Common myeloid progenitor, CD34-positive (primary cell): ENCODE data around the gene EGFL8.

Experiments
- CTCF ChIA-PET: fragments of 350-600 bp; sonication (Branson Sonifier 250); formaldehyde crosslinking; loops from one replicate; lab custom pipeline; 2021; ENCODE audit warnings: antibody characterized with exemption; lab: Charles Lee
- POLR2A ChIA-PET: fragments of 350-600 bp; sonication (Branson Sonifier 250); formaldehyde crosslinking; loops from one replicate; lab custom pipeline; 2021; ENCODE audit warnings: antibody characterized with exemption; lab: Charles Lee
- DNase-seq, 3 donors: peaks; one replicate each; pipeline versions ENCODE4 v3.0.0 to v3.0.0-alpha.2; 2013
- H3K27ac ChIP-seq, 2 experiments: 1 replicate in 1 of 2; 2 replicates in 1 of 2; pipeline ENCODE4 v1.7.0; 2013; ENCODE audit warnings: inconsistent platforms in 2 of 2, low read length in 2 of 2, mild to moderate bottlenecking in 2 of 2, low read depth in 1 of 2, moderate library complexity in 1 of 2; ENCODE audit not compliant: severe bottlenecking in 2 of 2, insufficient read depth in 1 of 2, poor library complexity in 1 of 2
- H3K27me3 ChIP-seq, 5 experiments: replicated peaks in 2 of 5; 1 replicate in 3 of 5; 2 replicates in 2 of 5; pipeline versions ENCODE4 v1.6.1 to v1.7.0; 2013; ENCODE audit warnings: low read length in 4 of 5, mild to moderate bottlenecking in 2 of 5, moderate library complexity in 2 of 5, inconsistent platforms in 1 of 5; ENCODE audit not compliant: insufficient read depth in 5 of 5, control insufficient read depth in 4 of 5
- H3K36me3 ChIP-seq, 4 experiments: 1 replicate in 2 of 4; 2 replicates in 2 of 4; pipeline versions ENCODE4 v1.6.1 to v1.7.0; 2013; ENCODE audit warnings: low read length in 3 of 4, control low read depth in 1 of 4, mild to moderate bottlenecking in 1 of 4; ENCODE audit not compliant: control insufficient read depth in 4 of 4, insufficient read depth in 4 of 4
- H3K4me1 ChIP-seq, 4 experiments: 1 replicate in 3 of 4; 2 replicates in 1 of 4; pipeline versions ENCODE4 v1.6.1 to v1.7.1; 2013; ENCODE audit warnings: low read length in 3 of 4, mild to moderate bottlenecking in 3 of 4, control low read depth in 1 of 4, inconsistent platforms in 1 of 4, moderate library complexity in 1 of 4; ENCODE audit not compliant: control insufficient read depth in 4 of 4, insufficient read depth in 4 of 4; ENCODE audit errors: control extremely low read depth in 1 of 4
- H3K4me3 ChIP-seq, 7 experiments: 1 replicate in 4 of 7; 2 replicates in 3 of 7; pipeline versions ENCODE4 v1.5.1 to v1.7.0; 2013; ENCODE audit warnings: mild to moderate bottlenecking in 7 of 7, low read length in 6 of 7, moderate library complexity in 6 of 7, inconsistent platforms in 2 of 7, low read depth in 2 of 7, control low read depth in 1 of 7; ENCODE audit not compliant: insufficient read depth in 4 of 7, control insufficient read depth in 1 of 7; ENCODE audit errors: extremely low read depth in 1 of 7
- H3K9me3 ChIP-seq, 5 experiments: 1 replicate in 4 of 5; 2 replicates in 1 of 5; pipeline versions ENCODE4 v1.6.1 to v1.7.1; 2013; ENCODE audit warnings: low read length in 4 of 5, mild to moderate bottlenecking in 2 of 5, inconsistent platforms in 1 of 5, low read depth in 1 of 5, moderate library complexity in 1 of 5; ENCODE audit not compliant: control insufficient read depth in 4 of 5, insufficient read depth in 2 of 5; ENCODE audit errors: control extremely low read depth in 1 of 5
- WGBS: methylation state at CpG from one replicate; pipeline ENCODE4 v1.1.5; 2013; ENCODE audit not compliant: insufficient coverage; 5-methylcytosine and 5-hydroxymethylcytosine counted together

The EGFL8 gene

GRCh38 chr6:32198866-32199265 lies 34.5 kb downstream of the EGFL8 start:
- Histone ChIP-seq H3K36me3 (no peaks in the 10 kb centered on the region), H3K4me1 (peaks cover 9 to 32% (median 29%) of the 10 kb centered on the region in 4 experiments), H3K27ac (no peak overlapping the region), H3K27me3 (no peaks in the 10 kb centered on the region), H3K9me3 (no peaks in the 10 kb centered on the region), H3K4me3 (no peak overlapping the region)
- no peak for DNase-seq
- ChIA-PET POLR2A (no interaction called here), CTCF (interaction anchor here (1.3 kb wide), 1 partner anchor 45 kb away, joined by 4 read pairs; no protein-coding TSS in a partner anchor)
- 95% methylated on average over 17 of the region's 17 CpGs for WGBS

- CTCF ChIA-PET: no interaction called here
- WGBS: 97% methylated on average over 12 of the region's 13 CpGs
Measured at GRCh38 chr6:32200711-32201475, 36.5 kb downstream of the EGFL8 start.

GRCh38 chr6:32202186-32202585 lies 37.8 kb downstream of the EGFL8 start:
- Histone ChIP-seq H3K27me3 (no peaks in the 10 kb centered on the region), H3K4me3 (no peak overlapping the region), H3K27ac (no peak overlapping the region), H3K36me3 (no peaks in the 10 kb centered on the region), H3K4me1 (peaks cover 0 to 5% (median 3%) of the 10 kb centered on the region in 4 experiments), H3K9me3 (no peaks in the 10 kb centered on the region)
- ChIA-PET CTCF (interaction anchor here (1.1 to 1.4 kb wide), 2 partner anchors 27 to 54 kb away, joined by 3 read pairs; no protein-coding TSS in a partner anchor), POLR2A (no interaction called here)
- DNase-seq: no peak
- 93% methylated on average over 9 of the region's 9 CpGs for WGBS

More at GRCh38 chr6:32200711-32201475, 36.5 kb downstream of the EGFL8 start:
- peaks cover 0 to 17% (median 14%) of the 10 kb centered on the region in 4 experiments for H3K4me1 ChIP-seq
- H3K4me3 ChIP-seq: no peak overlapping the region
- no peaks in the 10 kb centered on the region for H3K36me3 ChIP-seq
- DNase-seq: no peak
- H3K27me3 ChIP-seq: no peaks in the 10 kb centered on the region
- no peaks in the 10 kb centered on the region for H3K9me3 ChIP-seq
- H3K27ac ChIP-seq: no peak overlapping the region
- POLR2A ChIA-PET: no interaction called here

GRCh38 chr6:32203426-32204267 lies 39.3 kb downstream of the EGFL8 start:
- DNase-seq: no peak
- ChIA-PET POLR2A (no interaction called here), CTCF (interaction anchor here (1.0 to 1.4 kb wide), 3 partner anchors 12 to 87 kb away, joined by 3 to 4 read pairs (median 3); no protein-coding TSS in a partner anchor)
- H3K4me3 ChIP-seq: no peak overlapping the region
- H3K4me1 ChIP-seq: no peaks in the 10 kb centered on the region
- WGBS: 92% methylated on average over 9 of the region's 9 CpGs
- no peaks in the 10 kb centered on the region for H3K9me3 ChIP-seq
- H3K27me3 ChIP-seq: no peaks in the 10 kb centered on the region
- H3K36me3 ChIP-seq: no peaks in the 10 kb centered on the region
- H3K27ac ChIP-seq: no peak overlapping the region

- WGBS: 96% methylated on average over 3 of the region's 3 CpGs
- Histone ChIP-seq H3K36me3 (no peaks in the 10 kb centered on the region), H3K4me3 (no peak overlapping the region), H3K27me3 (no peaks in the 10 kb centered on the region), H3K27ac (no peak overlapping the region), H3K9me3 (no peaks in the 10 kb centered on the region), H3K4me1 (no peaks in the 10 kb centered on the region)
- ChIA-PET POLR2A (no interaction called here), CTCF (interaction anchor here (1.0 to 1.3 kb wide), 2 partner anchors 11 to 88 kb away, joined by 3 to 4 read pairs; no protein-coding TSS in a partner anchor)
- DNase-seq: no peak
Measured at GRCh38 chr6:32204268-32204715, 39.9 kb downstream of the EGFL8 start.

GRCh38 chr6:32208996-32209395 lies 44.6 kb downstream of the EGFL8 start:
- no peak for DNase-seq
- no peaks in the 10 kb centered on the region for H3K36me3 ChIP-seq
- no peak overlapping the region for H3K27ac ChIP-seq
- ChIA-PET CTCF (interaction anchor here (1.8 kb wide), 1 partner anchor 13 kb away, joined by 4 read pairs; no protein-coding TSS in a partner anchor), POLR2A (interaction anchor here (1.3 kb wide), 1 partner anchor 10 kb away, joined by 3 read pairs; no protein-coding TSS in a partner anchor)
- H3K27me3 ChIP-seq: no peaks in the 10 kb centered on the region
- no peaks in the 10 kb centered on the region for H3K9me3 ChIP-seq
- WGBS: 100% methylated on average over 1 of the region's 1 CpG
- peaks cover 0 to 4% (median 2%) of the 10 kb centered on the region in 4 experiments for H3K4me1 ChIP-seq
- no peak overlapping the region for H3K4me3 ChIP-seq
